GM12873 (cell line): ENCODE data around the gene FFAR2.

Experiments used
- CTCF ChIP-seq: IDR thresholded peaks from 2 replicates; pipeline ENCODE4 v1.5.1; 2012; ENCODE audit warnings: low read depth, mild to moderate bottlenecking, moderate library complexity, low read length, control low read depth; ENCODE audit not compliant: insufficient read depth; ENCODE audit errors: missing control alignments

FFAR2 gene

DNA sequence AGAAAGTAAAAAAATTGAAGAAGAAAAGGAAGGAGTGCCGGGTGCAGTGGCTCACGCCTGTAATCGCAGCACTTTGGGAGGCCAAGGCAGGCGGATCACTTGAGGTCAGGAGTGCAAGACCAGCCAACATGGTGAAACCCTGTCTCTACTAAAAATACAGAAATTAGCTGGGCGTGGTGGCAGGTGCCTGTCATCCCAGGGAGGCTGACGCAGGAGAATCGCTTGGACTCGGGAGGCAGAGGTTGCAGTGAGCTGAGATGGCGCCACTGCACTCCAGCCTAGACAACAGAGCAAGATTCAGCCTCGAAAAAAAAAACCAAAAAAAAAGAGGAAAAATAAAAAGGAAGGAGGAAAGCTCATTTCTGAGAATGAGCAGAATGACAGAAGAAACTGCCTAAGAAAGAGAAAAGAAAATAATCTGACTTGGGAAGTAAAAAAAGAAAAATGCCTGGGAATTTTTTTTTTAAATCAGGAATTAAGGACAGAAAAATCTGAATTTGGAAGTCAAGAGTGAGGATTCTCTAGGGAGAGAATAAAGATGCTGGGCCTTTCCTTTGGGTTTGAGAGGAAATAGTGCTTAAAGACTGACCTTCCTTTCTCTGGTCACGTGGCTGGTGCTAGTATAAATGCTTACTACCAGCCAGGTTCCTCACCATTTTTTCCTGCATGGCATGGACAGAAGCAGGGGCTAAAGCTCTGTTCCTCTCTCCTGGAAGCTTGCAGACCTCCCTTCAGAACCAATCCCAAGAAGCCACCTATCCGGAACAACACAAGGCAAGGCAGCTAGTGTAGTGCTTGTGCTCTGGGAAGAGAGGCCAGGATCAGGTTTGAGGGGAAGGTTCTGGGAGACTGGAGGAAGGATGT lies at the start of gene FFAR2:
FFAR2 (plus strand) TSS at position 652 of the 864 bp plus-strand sequence. CDS start 1,458 bp downstream, outside the sequence.
- no peak for TF ChIP-seq CTCF

GRCh38 chr19:35398570-35398969 lies 49.5 kb upstream of the FFAR2 start:
- no peak for TF ChIP-seq CTCF

GRCh38 chr19:35399231-35399630 lies 48.8 kb upstream of the FFAR2 start:
- no peak for TF ChIP-seq CTCF

GRCh38 chr19:35399948-35400772 lies 47.9 kb upstream of the FFAR2 start:
- TF ChIP-seq CTCF = no peak

DNA sequence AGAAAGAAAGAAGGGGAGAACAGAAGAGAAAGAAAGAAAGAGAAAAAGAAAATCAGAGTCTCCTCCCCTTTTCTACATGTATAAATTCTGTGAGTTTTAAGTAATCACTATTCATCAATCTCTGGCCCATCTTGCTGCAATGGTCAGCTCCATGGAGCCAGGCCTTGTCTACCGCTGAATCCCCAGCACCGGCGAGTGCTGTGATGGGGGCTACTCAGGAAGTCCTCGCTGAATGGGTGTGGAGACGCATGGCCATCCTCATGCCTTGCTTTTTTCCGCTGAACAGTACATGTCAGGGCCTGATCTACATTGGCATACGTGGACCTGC lies 47.3 kb upstream of the FFAR2 start:
- TF ChIP-seq CTCF = no peak

GRCh38 chr19:35403116-35403760 lies 44.8 kb upstream of the FFAR2 start:
- TF ChIP-seq CTCF = no peak

- TF ChIP-seq CTCF = no peak
Measured at GRCh38 chr19:35404879-35405622, 43.0 kb upstream of the FFAR2 start.
